Adrenal gland (tissue), 5 donors: ENCODE data around the gene ARHGAP33.

ENCODE experiments used
- POLR2A ChIP-seq, 2 donors: fragments of 450-650 bp; IDR thresholded peaks; one replicate each; pipeline ENCODE4 v1.6.1; 2017; ENCODE audit warnings: antibody characterized with exemption in 2 of 2, mild to moderate bottlenecking in 2 of 2, moderate library complexity in 1 of 2
- TF ChIP-seq, protein P1 (sequence below), 6 experiments: fragments of 450-650 bp in 4 of 6; fragments of 200-600 bp in 2 of 6; sonication (generic) in 1 of 6; IDR thresholded peaks; 1 replicate in 5 of 6; 2 replicates in 1 of 6; pipeline versions ENCODE4 v1.5.1 to v1.8.0; 2016 to 2021; ENCODE audit warnings: antibody characterized with exemption in 6 of 6, mild to moderate bottlenecking in 2 of 6, moderate library complexity in 1 of 6
- donor health status: DM: no; HTN: no; CAD: no.

DNA sequence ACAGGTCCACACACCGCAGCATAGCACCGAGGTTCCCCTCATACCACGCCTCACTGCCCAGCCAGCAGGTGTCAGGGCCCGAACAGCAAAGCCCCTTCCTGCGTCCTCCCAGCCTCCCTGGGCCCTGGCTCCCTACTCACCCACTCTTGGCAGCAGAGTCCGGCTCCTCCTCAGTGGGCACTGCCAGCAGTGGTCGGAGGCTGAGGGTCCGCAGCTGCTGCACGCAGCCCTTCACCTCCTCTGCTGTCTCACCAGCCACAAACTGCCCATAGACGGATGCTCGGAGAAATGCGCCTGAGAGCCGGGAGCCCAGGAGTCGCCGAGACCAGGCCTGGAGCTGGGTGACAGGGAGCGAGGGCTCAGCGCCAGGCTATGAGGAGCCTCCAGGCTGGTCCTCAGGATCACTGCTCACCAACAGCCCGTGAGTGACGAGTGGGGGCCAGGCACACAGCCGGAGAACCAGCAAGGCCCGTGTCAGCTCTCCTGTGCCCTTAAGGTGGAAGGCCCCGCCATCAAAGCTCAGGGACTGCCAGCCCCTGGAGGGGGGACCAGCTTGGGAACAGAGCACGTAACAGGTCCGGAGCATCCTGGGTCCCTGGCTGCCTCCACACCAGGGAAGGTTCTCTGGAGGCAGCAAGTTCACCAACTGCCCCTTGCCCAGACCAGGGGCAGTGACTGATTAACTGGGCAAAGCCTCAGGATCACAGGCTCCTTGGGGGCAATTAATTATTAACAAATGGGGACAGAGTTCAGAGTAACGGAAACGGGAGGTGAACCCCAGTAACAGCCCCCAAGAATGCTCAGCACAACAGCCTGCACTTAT is 37.1 kb downstream of the ARHGAP33 start, which contains the start of gene PRODH2:
- TF ChIP-seq, protein P1, sequence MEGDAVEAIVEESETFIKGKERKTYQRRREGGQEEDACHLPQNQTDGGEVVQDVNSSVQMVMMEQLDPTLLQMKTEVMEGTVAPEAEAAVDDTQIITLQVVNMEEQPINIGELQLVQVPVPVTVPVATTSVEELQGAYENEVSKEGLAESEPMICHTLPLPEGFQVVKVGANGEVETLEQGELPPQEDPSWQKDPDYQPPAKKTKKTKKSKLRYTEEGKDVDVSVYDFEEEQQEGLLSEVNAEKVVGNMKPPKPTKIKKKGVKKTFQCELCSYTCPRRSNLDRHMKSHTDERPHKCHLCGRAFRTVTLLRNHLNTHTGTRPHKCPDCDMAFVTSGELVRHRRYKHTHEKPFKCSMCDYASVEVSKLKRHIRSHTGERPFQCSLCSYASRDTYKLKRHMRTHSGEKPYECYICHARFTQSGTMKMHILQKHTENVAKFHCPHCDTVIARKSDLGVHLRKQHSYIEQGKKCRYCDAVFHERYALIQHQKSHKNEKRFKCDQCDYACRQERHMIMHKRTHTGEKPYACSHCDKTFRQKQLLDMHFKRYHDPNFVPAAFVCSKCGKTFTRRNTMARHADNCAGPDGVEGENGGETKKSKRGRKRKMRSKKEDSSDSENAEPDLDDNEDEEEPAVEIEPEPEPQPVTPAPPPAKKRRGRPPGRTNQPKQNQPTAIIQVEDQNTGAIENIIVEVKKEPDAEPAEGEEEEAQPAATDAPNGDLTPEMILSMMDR (IDR thresholded peaks at IDR 0.05), result no peak
- no peak for TF ChIP-seq POLR2A (IDR thresholded peaks at IDR 0.05)
